Measurements from ENCODE around the gene CTPS2.
"Not testable (repeated sequence)": the region's sequence is repeated elsewhere in the genome, so short reads cannot be mapped to it uniquely, and the experiment has no call there.

- not testable (repeated sequence) for TF ChIP-seq POLR2A (IDR thresholded peaks at IDR 0.05; ENCODE audit: low read depth, low read length); TAF1 (IDR thresholded peaks at IDR 0.05; ENCODE audit: borderline replicate concordance, low read depth, low read length)
These were observed 132.3 kb downstream of the CTPS2 start for GRCh38 chrX:16580004-16580797.

Measured in GM12892 (cell line).